Measurements from ENCODE around the gene THBS3. TPM values are rescaled to one million over a fixed set of nuclear protein-coding genes. Genes with fewer than 3 reads are reported as not detected.
"Not testable (repeated sequence)": the region's sequence is repeated elsewhere in the genome, so short reads cannot be mapped to it uniquely, and the experiment has no call there.

THBS3 gene
- total RNA-seq, 2 donors from 2014 or later, result 17.2 to 23.6 TPM

GRCh38 chr1:155164625-155165024, 43.1 kb downstream of the THBS3 start:
- not testable (repeated sequence) for ATAC-seq; H3K9me3 Mint-ChIP-seq; H3K36me3 Mint-ChIP-seq; DNase-seq (ENCODE audit: low spot score in 2 of 2); H3K27ac Mint-ChIP-seq

DNA sequence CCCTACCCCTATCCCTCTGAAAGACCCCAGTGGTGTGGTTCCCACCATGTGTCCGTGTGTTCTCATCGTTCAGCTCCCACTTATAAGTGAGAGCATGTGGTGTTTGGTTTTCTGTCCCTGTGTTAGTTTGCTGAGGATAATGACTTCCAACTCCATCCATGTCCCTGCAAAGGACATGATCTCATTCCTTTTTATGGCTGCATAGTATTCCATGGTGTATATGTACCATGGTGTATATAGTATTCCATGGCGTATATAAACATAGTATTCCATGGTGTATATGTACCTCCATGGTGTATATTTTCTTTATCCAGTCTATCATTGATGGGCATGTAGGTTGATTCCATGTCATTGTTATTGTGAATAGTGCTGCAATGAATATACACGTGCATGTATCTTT, 43.9 kb downstream of the THBS3 start:
- not testable (repeated sequence) for H3K9me3 Mint-ChIP-seq; H3K27ac Mint-ChIP-seq; H3K36me3 Mint-ChIP-seq; ATAC-seq; DNase-seq (ENCODE audit: low spot score in 2 of 2)

GRCh38 chr1:155162631-155163030, 45.1 kb downstream of the THBS3 start:
- not testable (repeated sequence) for H3K36me3 Mint-ChIP-seq; H3K9me3 Mint-ChIP-seq; H3K27ac Mint-ChIP-seq; DNase-seq (ENCODE audit: low spot score in 2 of 2); ATAC-seq

DNA sequence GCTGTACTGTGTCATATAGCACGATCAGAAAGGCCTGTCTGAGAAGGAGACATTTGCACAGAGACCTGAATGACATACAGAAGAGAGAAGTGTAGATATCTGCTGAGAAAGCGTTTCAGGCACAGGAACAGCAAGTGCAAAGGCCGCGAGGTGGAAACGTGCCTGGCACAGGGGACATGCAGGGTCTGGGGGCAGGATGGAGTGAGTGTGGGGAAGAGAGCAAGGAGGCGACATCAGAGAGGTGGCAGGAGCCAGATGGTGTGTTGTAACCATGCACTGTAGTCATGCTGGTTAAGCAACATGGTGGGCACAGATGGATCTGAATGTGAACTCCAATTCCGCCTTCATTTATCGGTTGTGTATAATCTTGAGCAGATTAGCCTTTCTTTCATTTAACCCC, 47.6 kb downstream of the THBS3 start:
- Mint-ChIP-seq H3K9me3 (no peaks in the 10 kb centered on the region), H3K27ac (no peak overlapping the region), H3K36me3 (no peaks in the 10 kb centered on the region)
- DNase-seq (ENCODE audit: low spot score in 2 of 2), result no peak
- ATAC-seq, result no peak

GRCh38 chr1:155158991-155159390, 48.7 kb downstream of the THBS3 start:
- Mint-ChIP-seq H3K27ac (peak overlapping the region in 1 of 2 donors; percentile 64), H3K36me3 (no peaks in the 10 kb centered on the region), H3K9me3 (no peaks in the 10 kb centered on the region)
- ATAC-seq, result no peak
- DNase-seq (ENCODE audit: low spot score in 2 of 2), result no peak

- not testable (repeated sequence) for H3K9me3 Mint-ChIP-seq; H3K27ac Mint-ChIP-seq; H3K36me3 Mint-ChIP-seq; DNase-seq (ENCODE audit: low spot score in 2 of 2); ATAC-seq
Observed at GRCh38 chr1:155155996-155156643, 51.6 kb downstream of the THBS3 start.

Other genes with a start within 250 kb of the THBS3 start
- 10 to 100 TPM; 27.7 to 55.3 TPM for gene PYGO2, start 246.1 kb downstream of the THBS3 start, total RNA-seq
- 10 to 100 TPM; 50.3 to 76.2 TPM for gene SHC1, start 237.2 kb downstream of the THBS3 start, total RNA-seq
- gene CKS1B, start 233.2 kb downstream of the THBS3 start, total RNA-seq, result 100 to 1,000 TPM; 202 to 308 TPM
- 10 to 100 TPM; 40.8 to 41.9 TPM for gene FLAD1, start 224.6 kb downstream of the THBS3 start, total RNA-seq
- under 1 TPM; 0.66 to 0.68 TPM for gene LENEP, start 214.3 kb downstream of the THBS3 start, total RNA-seq
- 100 to 1,000 TPM in 1 of 2 donors, 10 to 100 TPM in 1; 97.4 to 184 TPM for gene ZBTB7B, start 205.1 kb downstream of the THBS3 start, total RNA-seq
- 1 to 10 TPM; 1.5 to 1.8 TPM for gene DCST2, start 174.1 kb downstream of the THBS3 start, total RNA-seq
- under 1 TPM in 1 of 2 donors, not detected in 1; 0.34 TPM for gene DCST1, start 174.1 kb downstream of the THBS3 start, total RNA-seq
- gene ADAM15, start 156.6 kb downstream of the THBS3 start, total RNA-seq, result 10 to 100 TPM; 49.9 to 52.8 TPM
- gene EFNA4, start 144.2 kb downstream of the THBS3 start, total RNA-seq, result 1 to 10 TPM; 5.7 to 9.5 TPM
- 10 to 100 TPM in 1 of 2 donors, 1 to 10 TPM in 1; 1.7 to 12.6 TPM for gene EFNA3, start 129.1 kb downstream of the THBS3 start, total RNA-seq
- gene EFNA1, start 80.0 kb downstream of the THBS3 start, total RNA-seq, result 1 to 10 TPM in 1 of 2 donors, under 1 TPM in 1; 0.68 to 1.6 TPM
- 10 to 100 TPM; 47.4 to 49.4 TPM for gene SLC50A1, start 72.0 kb downstream of the THBS3 start, total RNA-seq
- 10 to 100 TPM; 26.4 to 40.8 TPM for gene DPM3, start 67.4 kb downstream of the THBS3 start, total RNA-seq
- gene KRTCAP2, start 34.6 kb downstream of the THBS3 start, total RNA-seq, result 100 to 1,000 TPM; 106 to 162 TPM
- 10 to 100 TPM in 1 of 2 donors, 1 to 10 TPM in 1; 6.8 to 15.2 TPM for gene TRIM46, start 34.0 kb downstream of the THBS3 start, total RNA-seq
- 10 to 100 TPM; 46.6 to 57.2 TPM for gene MTX1, start 798 bp upstream of the THBS3 start, total RNA-seq
- gene ENTREP3, start 47.6 kb upstream of the THBS3 start, total RNA-seq, result 10 to 100 TPM; 14.3 to 45.8 TPM
- gene SCAMP3, start 54.5 kb upstream of the THBS3 start, total RNA-seq, result 100 to 1,000 TPM in 1 of 2 donors, 10 to 100 TPM in 1; 98.9 to 107 TPM
- 100 to 1,000 TPM in 1 of 2 donors, 10 to 100 TPM in 1; 90.7 to 106 TPM for gene CLK2, start 65.6 kb upstream of the THBS3 start, total RNA-seq
- gene HCN3, start 69.6 kb upstream of the THBS3 start, total RNA-seq, result 1 to 10 TPM; 3.9 to 4.8 TPM
- gene PKLR, start 93.5 kb upstream of the THBS3 start, total RNA-seq, result under 1 TPM in 1 of 2 donors, not detected in 1; 0.14 TPM
- gene FDPS, start 101.0 kb upstream of the THBS3 start, total RNA-seq, result 100 to 1,000 TPM; 349 to 372 TPM
- 10 to 100 TPM; 23.1 to 28.7 TPM for gene RUSC1, start 113.0 kb upstream of the THBS3 start, total RNA-seq